Lung (tissue), 12 donors: ENCODE data around the gene RPS28. TPM values are rescaled to one million over a fixed set of nuclear protein-coding genes. Genes with fewer than 3 reads are reported as not detected.
"Not testable (repeated sequence)": the region's sequence is repeated elsewhere in the genome, so short reads cannot be mapped to it uniquely, and the experiment has no call there.

Experiments
- ATAC-seq: fragments of 200-7000 bp; cut with Tn5 transposase; one replicate; pipeline ENCODE4 v1.9.1; 2020; ENCODE audit warnings: moderate number of reproducible peaks; ENCODE audit not compliant: insufficient read depth, low FRiP score
- DNase-seq, 3 donors: peaks; one replicate each; pipeline ENCODE4 v3.0.0-alpha.2; 2013 to 2017
- H3K27ac ChIP-seq, 2 donors: one replicate each; pipeline ENCODE4 v1.5.1; 2013; ENCODE audit warnings: mild to moderate bottlenecking in 2 of 2, moderate library complexity in 2 of 2, control low read depth in 1 of 2, inconsistent platforms in 1 of 2, low read depth in 1 of 2, low read length in 1 of 2
- H3K27me3 ChIP-seq, 3 donors: one replicate each; pipeline ENCODE4 v1.5.1; 2013; ENCODE audit warnings: low read length in 2 of 3; ENCODE audit not compliant: control insufficient read depth in 3 of 3, insufficient read depth in 3 of 3
- H3K36me3 ChIP-seq, 4 donors: one replicate each; pipeline ENCODE4 v1.5.1; 2013; ENCODE audit warnings: low read length in 4 of 4, mild to moderate bottlenecking in 1 of 4, moderate library complexity in 1 of 4; ENCODE audit not compliant: control insufficient read depth in 4 of 4, insufficient read depth in 4 of 4
- H3K4me1 ChIP-seq, 5 donors: one replicate each; pipeline ENCODE4 v1.5.1; 2013; ENCODE audit warnings: low read length in 5 of 5, mild to moderate bottlenecking in 2 of 5, moderate library complexity in 1 of 5; ENCODE audit not compliant: control insufficient read depth in 5 of 5, insufficient read depth in 5 of 5
- H3K4me3 ChIP-seq: one replicate; pipeline ENCODE4 v1.5.1; 2013; ENCODE audit warnings: mild to moderate bottlenecking, control low read depth, moderate library complexity
- H3K9ac ChIP-seq, 2 donors: one replicate each; pipeline ENCODE4 v1.5.1; 2013; ENCODE audit warnings: low read length in 2 of 2, control low read depth in 1 of 2; ENCODE audit not compliant: insufficient read depth in 1 of 2
- H3K9me3 ChIP-seq, 4 donors: one replicate each; pipeline ENCODE4 v1.5.1; 2013; ENCODE audit warnings: low read length in 3 of 4, mild to moderate bottlenecking in 1 of 4, moderate library complexity in 1 of 4; ENCODE audit not compliant: control insufficient read depth in 4 of 4, insufficient read depth in 3 of 4
- CTCF ChIP-seq: IDR thresholded peaks from 2 replicates; pipeline ENCODE4 v1.5.1; 2012; ENCODE audit warnings: mild to moderate bottlenecking; ENCODE audit errors: control extremely low read depth, extremely low read depth
- WGBS, 2 donors: extraction: QIAGEN DNeasy Blood & Tissue Kit; methylation state at CpG; one replicate each; pipeline ENCODE4 v1.1.7; 2013; 5-methylcytosine and 5-hydroxymethylcytosine counted together
- polyA plus RNA-seq, 2 donors: library from polyadenylated mRNA; stranded (reverse); fragments of 200-250 nt; gene quantifications; one replicate each; pipeline ENCODE4 v1.2.1, GENCODE V29; 2013
- total RNA-seq, 2 donors: library from RNA; depleted of rRNA in 1 of 2; stranded (reverse); fragments of >200 nt in 1 of 2; gene quantifications; one replicate each; pipeline ENCODE4 v1.2.1, GENCODE V29; 2014 to 2021
- donor health status: control.
- donor health status: control.
- donor health status: Bipolar disorder and iron deficiency.
- donor health status: healthy.
- donor health status: DM: yes; HTN: yes; CAD: no.

RPS28 gene
- total and polyA plus RNA-seq, 4 donors, result 588 to 1,897 (median 1,296) TPM

- WGBS, 2 donors, result 42% methylated on average over 11 of the region's 11 CpGs
- DNase-seq (no peak), ATAC-seq (no peak)
- Histone ChIP-seq H3K9me3 (no peaks in the 10 kb centered on the region), H3K4me1 (peaks cover 0 to 12% (median 2%) of the 10 kb centered on the region in 5 donors), H3K27me3 (peaks cover 0 to 8% (median 7%) of the 10 kb centered on the region in 3 donors), H3K36me3 (no peaks in the 10 kb centered on the region), H3K9ac (no peak overlapping the region), H3K27ac (peak overlapping the region in 1 of 2 donors; percentile 15), H3K4me3 (no peak overlapping the region)
- no peak for TF ChIP-seq CTCF
These were observed 22.2 kb downstream of the RPS28 start for GRCh38 chr19:8343483-8343844.

- not testable (repeated sequence) for H3K27me3 ChIP-seq, H3K36me3 ChIP-seq, ATAC-seq, H3K9me3 ChIP-seq, H3K4me1 ChIP-seq, DNase-seq, H3K9ac ChIP-seq, H3K27ac ChIP-seq, H3K4me3 ChIP-seq
- WGBS, 2 donors, result 57 to 70% methylated on average over 8 of the region's 8 CpGs
These were observed 28.5 kb downstream of the RPS28 start for GRCh38 chr19:8349629-8350372.

GRCh38 chr19:8352134-8352827 is 31.0 kb downstream of the RPS28 start:
- Histone ChIP-seq H3K9me3 (no peaks in the 10 kb centered on the region), H3K9ac (no peak overlapping the region), H3K27ac (peak overlapping the region in 1 of 2 donors; percentile 33), H3K27me3 (no peaks in the 10 kb centered on the region), H3K4me3 (no peak overlapping the region), H3K4me1 (peaks cover 0 to 8% (median 5%) of the 10 kb centered on the region in 5 donors), H3K36me3 (no peaks in the 10 kb centered on the region)
- WGBS, 2 donors, result 45 to 47% methylated on average over 10 of the region's 10 CpGs
- DNase-seq, result peak; percentile 33 to 49 (median 43)
- no peak for TF ChIP-seq CTCF
- ATAC-seq, result no peak

GRCh38 chr19:8352845-8353244 is 31.5 kb downstream of the RPS28 start:
- ATAC-seq, H3K9me3 ChIP-seq, H3K4me1 ChIP-seq, H3K27ac ChIP-seq, H3K9ac ChIP-seq, H3K4me3 ChIP-seq, DNase-seq, H3K27me3 ChIP-seq, H3K36me3 ChIP-seq: not testable (repeated sequence)
- 68 to 77% methylated on average over 5 of the region's 5 CpGs for WGBS, 2 donors
